ENCODE results near the gene HSPA2.
"Not testable (repeated sequence)": the region's sequence is repeated elsewhere in the genome, so short reads cannot be mapped to it uniquely, and the experiment has no call there.

HSPA2 gene

DNA sequence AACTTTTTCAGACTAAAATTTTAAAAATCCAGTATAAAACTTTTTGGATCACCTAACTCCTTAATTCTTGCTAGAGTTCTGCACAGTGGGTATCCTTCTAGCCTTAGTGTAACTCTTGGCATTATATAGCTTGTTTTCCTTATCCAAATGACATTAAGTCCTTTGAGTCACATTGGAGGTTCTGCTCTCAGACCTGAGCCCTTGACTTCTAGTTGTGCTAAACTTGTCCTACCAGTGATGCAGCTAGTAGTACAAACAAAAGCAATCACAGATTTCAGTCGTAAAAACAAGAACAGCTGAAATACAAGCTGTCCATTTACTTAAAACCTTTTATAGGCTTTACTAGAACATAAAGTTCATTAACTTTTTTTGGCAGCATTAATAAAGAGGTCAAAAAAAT is 25.5 kb upstream of the HSPA2 start:
- DNase-seq (ENCODE audit: low spot score) = no peak

DNA sequence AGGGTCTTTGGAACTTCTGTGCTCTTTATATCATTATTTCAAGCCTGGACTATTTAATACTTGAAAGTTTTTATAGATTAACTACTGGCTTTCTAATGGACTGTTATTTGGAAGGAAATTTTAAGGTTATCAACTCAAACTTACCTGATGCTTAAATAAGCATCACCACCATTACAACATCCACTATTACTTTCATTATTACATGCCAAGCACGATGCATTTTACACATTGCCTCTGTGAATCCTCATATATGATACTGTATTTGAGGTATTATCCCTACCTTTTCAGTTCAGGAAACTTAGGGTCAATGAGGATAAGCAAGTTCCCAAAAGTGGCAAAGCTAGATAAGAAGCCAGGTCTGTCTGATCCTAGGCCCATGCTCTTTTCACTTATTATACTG is 23.6 kb upstream of the HSPA2 start:
- DNase-seq (ENCODE audit: low spot score) = no peak

DNA sequence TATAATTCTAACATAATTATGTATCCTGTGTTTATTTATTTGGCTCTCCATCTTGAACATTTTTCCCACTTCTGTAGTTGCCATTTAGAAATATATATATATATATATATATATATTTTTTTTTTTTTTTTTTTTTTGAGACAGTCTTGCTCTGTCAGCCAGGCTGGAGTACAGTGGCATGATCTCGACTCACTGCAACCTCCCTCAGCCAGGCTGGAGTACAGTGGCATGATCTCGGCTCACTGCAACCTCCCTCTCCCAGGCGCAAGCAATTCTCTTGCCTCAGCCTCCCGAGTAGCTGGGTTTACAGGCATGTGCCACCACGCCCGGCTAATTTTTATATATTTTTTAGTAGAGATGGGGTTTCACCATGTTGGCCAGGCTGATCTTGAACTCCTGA is 22.9 kb upstream of the HSPA2 start:
- not testable (repeated sequence) for DNase-seq (ENCODE audit: low spot score)

DNA sequence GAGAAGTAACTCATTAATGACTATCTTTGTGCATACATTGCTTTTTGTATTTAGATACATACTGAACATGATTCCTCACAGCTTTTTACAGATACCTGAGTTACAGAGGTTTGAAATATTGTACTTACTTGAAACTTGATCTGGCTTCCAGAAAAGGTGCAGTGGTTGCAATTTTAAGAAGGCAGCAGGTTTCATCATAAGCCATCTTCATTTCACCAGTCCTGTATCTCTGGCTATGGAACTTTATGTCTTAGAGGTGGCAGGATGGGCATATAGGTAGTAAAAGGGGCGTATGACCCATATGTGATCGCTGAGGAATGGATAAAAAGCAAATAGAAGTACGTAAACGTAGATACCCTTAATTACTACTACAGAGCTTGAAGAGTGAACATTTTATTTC is 22.3 kb upstream of the HSPA2 start:
- no peak for DNase-seq (ENCODE audit: low spot score)

DNA sequence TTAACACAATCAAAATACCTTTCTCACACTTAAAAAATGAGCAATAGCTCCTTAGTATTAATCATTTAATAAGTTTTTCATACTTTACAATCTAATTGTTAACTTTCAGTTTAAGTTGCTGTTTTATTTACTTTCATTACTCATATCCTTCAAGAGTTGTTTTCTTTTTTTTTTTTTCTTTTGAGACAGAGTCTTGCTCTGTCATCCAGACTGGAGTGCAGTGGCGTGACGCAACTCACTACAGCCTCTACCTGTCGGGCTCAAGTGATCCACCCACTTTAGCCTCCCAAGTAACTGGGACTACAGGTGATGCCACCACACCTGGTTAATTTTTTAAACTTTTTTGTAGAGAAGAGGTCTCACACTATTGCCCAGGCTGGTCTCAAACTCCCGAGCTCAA is 19.8 kb upstream of the HSPA2 start:
- DNase-seq (ENCODE audit: low spot score) = no peak

DNA sequence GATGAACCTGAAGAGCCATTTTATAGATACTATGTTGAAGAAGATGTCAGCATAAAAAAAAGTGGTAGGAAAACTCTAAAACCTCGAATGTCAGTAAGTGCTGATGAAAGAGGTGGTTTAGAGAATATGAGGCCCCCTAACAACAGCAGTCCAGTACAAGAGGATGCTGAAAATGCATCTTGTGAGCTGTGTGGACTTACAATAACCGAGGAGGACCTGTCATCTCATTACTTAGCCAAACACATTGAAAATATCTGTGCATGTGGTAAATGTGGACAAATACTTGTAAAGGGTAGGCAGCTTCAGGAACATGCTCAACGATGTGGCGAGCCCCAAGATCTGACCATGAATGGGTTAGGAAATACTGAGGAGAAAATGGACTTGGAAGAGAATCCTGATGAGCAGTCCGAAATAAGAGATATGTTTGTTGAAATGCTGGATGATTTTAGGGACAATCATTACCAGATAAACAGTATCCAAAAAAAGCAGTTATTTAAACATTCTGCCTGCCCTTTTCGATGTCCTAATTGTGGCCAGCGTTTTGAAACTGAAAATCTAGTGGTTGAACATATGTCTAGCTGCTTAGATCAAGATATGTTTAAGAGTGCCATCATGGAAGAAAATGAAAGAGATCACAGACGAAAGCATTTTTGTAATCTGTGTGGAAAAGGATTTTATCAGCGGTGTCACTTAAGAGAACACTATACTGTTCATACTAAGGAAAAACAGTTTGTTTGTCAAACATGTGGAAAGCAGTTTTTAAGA is 17.8 kb upstream of the HSPA2 start:
- no peak for DNase-seq (ENCODE audit: low spot score)

DNA sequence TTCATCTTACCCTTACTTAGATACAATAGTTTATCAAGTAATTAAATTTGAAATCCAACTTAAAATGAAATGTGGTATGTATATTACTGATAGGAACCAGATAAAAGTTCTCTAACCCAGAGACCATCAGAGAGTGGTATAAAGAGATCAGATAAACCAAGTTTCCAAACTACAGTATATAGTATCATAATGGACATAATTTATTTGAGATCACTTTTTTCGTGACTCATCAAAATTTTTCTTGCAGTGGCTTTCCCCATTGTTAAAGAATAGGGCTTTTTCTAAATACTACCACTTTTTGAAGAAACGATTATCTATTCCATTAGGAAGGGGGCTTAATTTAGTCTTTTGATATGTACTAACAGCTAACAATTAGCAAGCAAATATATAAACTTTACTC is 15.2 kb upstream of the HSPA2 start:
- DNase-seq (ENCODE audit: low spot score) = no peak

DNA sequence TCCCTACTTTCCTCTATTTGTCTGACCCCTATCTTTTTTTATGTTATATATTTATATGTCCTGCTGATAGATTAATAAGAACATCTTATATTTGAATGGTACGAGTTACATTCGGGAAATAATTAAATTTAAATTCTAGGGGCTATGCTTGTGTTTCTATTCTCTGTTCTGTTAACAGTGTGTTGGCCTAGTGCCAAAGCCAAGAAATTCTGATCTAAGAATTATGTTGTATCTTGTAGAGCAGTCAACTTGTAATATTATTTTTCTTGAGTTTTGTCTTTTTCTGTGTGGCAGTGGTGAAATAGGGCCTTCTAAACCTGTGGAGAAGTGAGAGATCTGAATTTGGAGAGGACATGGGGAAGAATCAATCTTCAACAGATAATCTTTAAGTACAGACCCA is 9.0 kb upstream of the HSPA2 start:
- no peak for DNase-seq (ENCODE audit: low spot score)

DNA sequence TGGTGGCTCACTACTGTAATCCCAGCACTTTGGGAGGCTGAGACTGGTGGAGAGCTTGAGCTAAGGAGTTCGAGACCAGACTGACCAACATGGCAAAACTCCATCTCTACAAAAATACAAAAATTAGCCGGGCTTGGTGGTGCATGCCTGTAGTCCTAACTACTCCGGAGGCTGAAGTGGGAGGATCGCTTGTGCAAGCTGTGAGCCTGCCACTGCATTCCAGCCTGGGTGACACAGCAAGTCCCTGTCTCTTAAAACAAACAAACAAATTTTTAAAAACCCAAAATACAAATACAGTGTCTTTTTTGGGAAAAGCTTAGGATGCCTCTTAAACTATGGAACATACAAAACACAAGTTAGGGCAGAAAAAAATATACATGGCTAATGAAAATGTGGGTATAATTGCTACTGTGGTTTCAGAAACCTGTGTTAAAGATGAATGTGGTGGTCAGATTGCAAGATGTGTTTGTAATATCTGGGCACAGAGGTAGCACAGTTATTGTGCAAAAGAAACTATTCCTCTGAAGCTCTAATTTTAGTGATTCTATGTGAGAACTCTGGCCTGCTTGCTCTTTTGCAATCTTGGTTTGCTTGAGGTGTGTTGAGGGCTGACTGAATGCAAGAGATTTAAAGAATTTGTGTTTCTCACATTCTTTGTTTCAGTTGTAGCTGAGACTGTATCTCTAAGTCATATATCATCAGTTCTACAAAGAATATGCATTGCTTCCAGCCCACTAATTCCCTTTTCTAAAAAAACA is 3.9 kb upstream of the HSPA2 start:
- no peak for DNase-seq (ENCODE audit: low spot score)

DNA sequence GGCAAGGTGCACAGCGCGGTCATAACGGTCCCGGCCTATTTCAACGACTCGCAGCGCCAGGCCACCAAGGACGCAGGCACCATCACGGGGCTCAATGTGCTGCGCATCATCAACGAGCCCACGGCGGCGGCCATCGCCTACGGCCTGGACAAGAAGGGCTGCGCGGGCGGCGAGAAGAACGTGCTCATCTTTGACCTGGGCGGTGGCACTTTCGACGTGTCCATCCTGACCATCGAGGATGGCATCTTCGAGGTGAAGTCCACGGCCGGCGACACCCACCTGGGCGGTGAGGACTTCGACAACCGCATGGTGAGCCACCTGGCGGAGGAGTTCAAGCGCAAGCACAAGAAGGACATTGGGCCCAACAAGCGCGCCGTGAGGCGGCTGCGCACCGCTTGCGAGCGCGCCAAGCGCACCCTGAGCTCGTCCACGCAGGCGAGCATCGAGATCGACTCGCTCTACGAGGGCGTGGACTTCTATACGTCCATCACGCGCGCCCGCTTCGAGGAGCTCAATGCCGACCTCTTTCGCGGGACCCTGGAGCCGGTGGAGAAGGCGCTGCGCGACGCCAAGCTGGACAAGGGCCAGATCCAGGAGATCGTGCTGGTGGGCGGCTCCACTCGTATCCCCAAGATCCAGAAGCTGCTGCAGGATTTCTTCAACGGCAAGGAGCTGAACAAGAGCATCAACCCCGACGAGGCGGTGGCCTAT is 875 bp downstream of the HSPA2 start:
- no peak for DNase-seq (ENCODE audit: low spot score)

DNA sequence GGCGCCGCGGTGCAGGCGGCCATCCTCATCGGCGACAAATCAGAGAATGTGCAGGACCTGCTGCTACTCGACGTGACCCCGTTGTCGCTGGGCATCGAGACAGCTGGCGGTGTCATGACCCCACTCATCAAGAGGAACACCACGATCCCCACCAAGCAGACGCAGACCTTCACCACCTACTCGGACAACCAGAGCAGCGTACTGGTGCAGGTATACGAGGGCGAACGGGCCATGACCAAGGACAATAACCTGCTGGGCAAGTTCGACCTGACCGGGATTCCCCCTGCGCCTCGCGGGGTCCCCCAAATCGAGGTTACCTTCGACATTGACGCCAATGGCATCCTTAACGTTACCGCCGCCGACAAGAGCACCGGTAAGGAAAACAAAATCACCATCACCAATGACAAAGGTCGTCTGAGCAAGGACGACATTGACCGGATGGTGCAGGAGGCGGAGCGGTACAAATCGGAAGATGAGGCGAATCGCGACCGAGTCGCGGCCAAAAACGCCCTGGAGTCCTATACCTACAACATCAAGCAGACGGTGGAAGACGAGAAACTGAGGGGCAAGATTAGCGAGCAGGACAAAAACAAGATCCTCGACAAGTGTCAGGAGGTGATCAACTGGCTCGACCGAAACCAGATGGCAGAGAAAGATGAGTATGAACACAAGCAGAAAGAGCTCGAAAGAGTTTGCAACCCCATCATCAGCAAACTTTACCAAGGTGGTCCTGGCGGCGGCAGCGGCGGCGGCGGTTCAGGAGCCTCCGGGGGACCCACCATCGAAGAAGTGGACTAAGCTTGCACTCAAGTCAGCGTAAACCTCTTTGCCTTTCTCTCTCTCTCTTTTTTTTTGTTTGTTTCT is 1.7 kb downstream of the HSPA2 start:
- DNase-seq (ENCODE audit: low spot score) = no peak

DNA sequence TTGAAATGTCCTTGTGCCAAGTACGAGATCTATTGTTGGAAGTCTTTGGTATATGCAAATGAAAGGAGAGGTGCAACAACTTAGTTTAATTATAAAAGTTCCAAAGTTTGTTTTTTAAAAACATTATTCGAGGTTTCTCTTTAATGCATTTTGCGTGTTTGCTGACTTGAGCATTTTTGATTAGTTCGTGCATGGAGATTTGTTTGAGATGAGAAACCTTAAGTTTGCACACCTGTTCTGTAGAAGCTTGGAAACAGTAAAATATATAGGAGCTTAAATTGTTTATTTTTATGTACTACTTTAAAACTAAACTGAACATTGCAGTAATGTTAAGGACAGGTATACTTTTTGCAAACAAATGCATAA is 2.3 kb downstream of the HSPA2 start:
- DNase-seq (ENCODE audit: low spot score) = no peak

DNA sequence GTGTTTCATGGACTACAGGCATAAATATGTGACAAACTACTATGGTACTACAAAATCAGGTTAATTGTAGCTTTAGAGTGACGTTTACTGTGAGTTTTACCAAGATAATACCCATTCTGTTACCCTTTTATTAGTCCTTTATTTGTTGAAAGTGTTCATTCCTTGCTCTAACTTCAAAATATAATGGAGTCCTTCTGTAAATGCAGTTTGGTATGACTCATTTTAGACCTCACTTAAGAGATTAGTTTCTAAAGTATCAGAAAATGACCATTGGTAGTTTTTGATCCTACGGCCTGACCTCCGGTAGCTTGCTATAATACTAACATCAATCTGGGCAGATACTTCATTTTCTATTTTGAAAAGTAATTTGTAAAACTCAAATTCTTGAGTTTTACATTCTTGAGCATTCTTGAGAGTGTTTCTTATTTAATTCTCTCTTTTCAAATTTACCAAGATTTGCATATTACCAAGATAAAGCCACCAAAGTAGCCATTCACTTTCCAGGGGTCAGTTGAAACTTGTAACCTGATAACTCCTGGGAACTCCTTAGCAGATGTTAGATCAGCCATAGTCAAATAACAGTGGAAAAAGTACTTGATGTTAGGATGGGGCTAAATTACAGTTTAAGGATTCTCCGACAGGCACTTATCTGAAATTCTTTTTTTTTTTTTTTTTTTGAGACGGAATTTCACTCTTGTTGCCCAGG is 4.2 kb downstream of the HSPA2 start:
- no peak for DNase-seq (ENCODE audit: low spot score)

DNA sequence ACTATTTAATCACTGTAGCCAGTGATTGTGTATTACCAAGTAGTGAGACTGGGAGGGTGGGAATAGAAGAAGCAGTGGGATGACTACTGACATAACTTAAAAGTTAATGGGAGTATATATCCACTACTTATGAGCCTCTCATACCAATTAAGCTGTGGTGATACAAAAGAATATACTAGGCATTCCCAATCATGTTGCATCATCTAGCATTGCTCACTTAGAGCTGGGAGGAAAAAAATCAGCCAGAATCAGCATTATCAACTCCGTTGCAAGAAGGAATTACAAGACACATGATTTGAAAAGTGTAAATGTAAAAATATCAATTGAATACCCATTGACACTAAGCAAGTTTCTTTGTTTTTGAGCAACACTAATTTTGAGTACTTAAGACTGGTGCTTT is 8.5 kb downstream of the HSPA2 start:
- no peak for DNase-seq (ENCODE audit: low spot score)

DNA sequence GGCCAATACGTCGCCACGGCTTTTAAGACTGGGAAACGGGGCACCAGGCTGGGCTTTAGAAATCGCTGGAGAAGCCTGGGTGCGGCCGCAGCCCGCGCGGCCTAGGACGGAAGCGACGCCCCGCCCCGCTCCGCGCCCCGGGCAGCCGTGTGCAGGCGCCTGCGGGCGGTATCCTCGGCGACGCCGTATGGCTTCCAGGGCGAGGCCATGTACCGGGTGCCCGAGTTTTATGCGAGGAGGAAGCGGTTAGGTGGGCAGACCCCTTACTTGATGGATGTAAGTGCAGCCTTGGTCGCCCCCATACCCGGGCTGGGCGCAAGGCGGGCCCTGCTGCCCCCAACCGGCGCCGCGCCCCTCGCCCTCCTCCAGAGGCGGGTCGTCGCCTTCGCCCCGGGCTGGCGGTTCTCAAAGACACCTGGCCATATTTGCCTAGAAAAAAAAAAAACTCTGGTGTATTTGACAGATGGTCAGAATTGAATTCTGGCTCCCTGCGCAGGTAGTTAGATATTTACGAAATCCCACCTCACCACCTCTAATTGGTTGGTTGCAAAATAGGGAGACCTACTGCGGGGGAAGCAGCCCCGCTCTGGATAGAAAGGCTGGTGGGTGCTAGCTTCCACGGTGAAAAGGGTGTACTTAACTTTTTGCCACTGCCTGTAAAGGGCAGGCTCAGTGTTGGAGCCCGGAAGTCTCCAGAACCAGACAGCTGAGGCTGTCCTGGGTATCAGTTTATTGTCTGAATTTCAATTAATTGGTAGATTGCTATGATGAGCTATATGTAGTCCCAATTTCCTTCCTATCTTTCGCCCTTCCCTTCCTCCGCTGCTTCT is 9.5 kb downstream of the HSPA2 start, which contains the start of gene PPP1R36:
Gene PPP1R36 (plus strand): TSS at position 171 of the 830 bp plus-strand sequence. CDS start 37 bp downstream, at position 208.
- no peak for DNase-seq (ENCODE audit: low spot score)

DNA sequence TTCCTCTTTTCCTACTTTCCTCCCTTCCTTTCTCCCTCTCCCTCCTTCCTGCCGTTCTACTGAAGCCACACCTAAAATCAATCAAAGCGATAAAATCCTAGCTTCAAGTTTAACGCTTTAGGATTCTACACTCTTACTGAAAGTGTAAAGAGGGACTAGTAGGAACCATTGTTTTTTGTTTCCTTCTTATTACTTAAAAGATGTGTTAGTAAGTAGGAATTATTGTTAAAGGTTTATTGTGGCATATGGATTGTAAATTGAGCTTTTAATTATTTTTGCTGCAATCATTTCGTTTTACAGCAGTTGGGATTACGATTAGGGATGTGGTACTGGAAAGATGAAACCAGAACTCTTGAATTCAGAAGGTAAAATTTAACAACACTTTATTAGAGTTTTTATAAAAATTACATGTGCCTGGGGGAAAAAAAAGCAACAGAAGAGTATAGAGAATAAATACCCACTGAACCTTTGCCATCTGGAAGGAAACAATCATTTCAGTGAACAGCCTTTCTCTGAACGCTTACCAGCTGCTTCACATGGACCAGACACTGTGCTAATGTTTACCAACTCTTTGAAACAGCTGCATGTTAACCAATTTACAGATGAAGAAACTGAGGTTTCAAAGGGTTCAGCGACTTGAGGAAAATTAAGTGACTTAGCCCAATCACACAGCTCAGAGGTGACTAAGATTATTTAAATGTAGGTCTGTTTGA is 10.2 kb downstream of the HSPA2 start:
- DNase-seq (ENCODE audit: low spot score) = no peak

DNA sequence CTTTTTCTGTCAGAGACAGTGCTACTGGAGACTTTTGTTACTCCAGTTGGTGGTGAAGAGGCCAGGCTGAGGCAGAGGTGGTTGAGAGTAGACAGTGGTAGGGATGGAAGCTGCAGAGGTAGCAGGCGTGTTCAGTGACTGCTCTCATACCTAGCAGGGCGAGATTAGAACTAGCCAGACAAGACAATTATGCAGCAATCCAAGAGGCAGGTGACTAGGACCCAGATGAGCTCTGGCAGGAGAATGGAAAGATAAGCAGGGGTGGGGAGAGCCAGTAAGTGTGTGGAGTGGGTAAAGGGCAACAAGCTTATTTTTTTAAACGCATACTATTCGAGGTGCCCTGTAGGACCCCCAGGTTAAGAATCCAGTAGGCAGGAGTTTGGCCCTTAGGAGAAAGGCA is 14.0 kb downstream of the HSPA2 start:
- DNase-seq (ENCODE audit: low spot score) = no peak

DNA sequence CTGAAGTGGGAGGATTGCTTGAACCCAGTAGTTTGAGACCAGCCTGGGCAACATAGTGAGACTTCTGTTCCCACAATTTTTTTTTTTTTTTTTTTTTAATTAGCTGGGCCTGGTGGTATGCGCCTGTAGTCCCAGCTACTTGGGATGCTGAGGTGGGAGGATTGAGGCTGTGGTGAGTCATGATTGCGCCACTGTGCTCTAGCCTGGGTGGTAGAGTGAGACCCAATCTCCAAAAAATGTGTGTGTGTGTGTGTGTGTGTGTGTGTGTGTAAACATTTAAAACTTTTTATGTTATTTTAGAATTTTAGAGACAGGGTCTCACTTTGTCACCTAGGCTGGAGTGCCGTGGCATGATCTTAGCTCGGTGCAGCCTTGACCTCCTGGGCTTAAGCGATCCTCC is 16.0 kb downstream of the HSPA2 start:
- no peak for DNase-seq (ENCODE audit: low spot score)

DNA sequence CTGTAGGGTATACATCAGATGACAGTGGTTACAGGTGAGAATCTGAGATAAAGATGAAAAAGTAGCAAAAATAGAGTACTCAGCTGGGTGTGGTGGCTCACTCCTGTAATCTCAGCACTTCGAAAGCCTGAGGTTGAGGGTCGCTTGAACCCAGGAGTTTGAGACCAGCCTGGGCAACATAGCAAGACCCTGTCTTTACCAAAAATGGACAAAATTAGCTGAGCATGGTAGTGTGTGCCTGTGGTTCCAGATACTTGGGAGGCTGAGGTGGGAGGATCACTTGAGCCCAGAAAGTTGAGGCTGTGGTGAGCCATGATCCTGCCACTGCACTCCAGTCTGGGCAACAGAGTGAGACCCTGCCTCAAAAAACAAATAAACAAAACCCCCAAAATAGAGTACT is 17.7 kb downstream of the HSPA2 start:
- not testable (repeated sequence) for DNase-seq (ENCODE audit: low spot score)

DNA sequence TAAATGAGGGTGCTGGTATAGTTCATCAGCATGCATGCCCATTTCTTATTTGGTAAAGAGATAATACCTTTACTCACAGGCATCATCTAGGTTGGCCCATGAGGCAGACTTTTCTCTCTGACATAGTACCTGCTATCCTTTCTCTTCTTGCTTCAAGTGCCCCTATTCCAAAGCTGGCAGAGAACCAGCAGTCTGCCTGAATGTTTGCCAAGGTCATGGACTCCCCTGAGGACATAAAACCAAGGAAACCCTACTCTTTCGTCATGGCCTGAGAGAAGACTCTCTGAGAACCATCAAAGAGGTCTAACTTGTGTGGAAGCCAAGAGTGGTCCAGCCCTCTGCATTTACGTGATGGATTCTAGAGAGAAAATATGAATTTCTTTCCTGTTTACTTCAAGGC is 21.1 kb downstream of the HSPA2 start:
- DNase-seq (ENCODE audit: low spot score) = no peak

All from kidney capillary endothelial cell (primary cell).